A549 (cell line): ENCODE measurements around the gene GNA15. TPM values are rescaled to one million over a fixed set of nuclear protein-coding genes. Genes with fewer than 3 reads are reported as not detected.

Experiments used
- ATAC-seq, 2 experiments: fragments of 200-7000 bp in 1 of 2; fragments of >200 bp in 1 of 2; cut with Nextera tagmentation in 1 of 2; cut with Tn5 transposase in 1 of 2; 3 replicates each; pipeline versions ENCODE4 v1.8.0 to v1.9.1; 2018 to 2020; ENCODE audit warnings: mild to moderate bottlenecking in 1 of 2, moderate library complexity in 1 of 2
- CTCF ChIA-PET: fragments of 300-600 bp; sonication (Branson Sonifier 250); formaldehyde crosslinking; extraction: SDS; loops from one replicate; lab custom pipeline; 2021; ENCODE audit warnings: antibody characterized with exemption, inconsistent platforms; lab: Yijun Ruan, JAX
- POLR2A ChIA-PET: fragments of 350-600 bp; formaldehyde crosslinking; extraction: SDS; loops from one replicate; lab custom pipeline; 2021; ENCODE audit warnings: antibody characterized with exemption, inconsistent platforms; lab: Yijun Ruan, JAX
- DNase-seq, 2 experiments: peaks; one replicate each; pipeline versions ENCODE4 v3.0.0 to v3.0.0-alpha.2; 2011 to 2016; ENCODE audit warnings: low read depth in 1 of 2, low spot score in 1 of 2
- FAIRE-seq: peaks from 2 replicates; lab custom pipeline; 2011; peaks lifted over from hg19 to GRCh38; lab: Jason Lieb, UNC
- H3K27ac ChIP-seq, 2 experiments: fragments of >200 bp; sonication (Bioruptor Twin); formaldehyde crosslinking; 3 replicates each; pipeline ENCODE4 v1.5.1; 2016 to 2017
- H3K4me1 ChIP-seq: fragments of >200 bp; sonication (Bioruptor Twin); formaldehyde crosslinking; 3 replicates; pipeline ENCODE4 v1.6.1; 2016
- H3K4me2 ChIP-seq: fragments of >200 bp; sonication (Bioruptor Twin); formaldehyde crosslinking; 3 replicates; pipeline ENCODE4 v1.6.1; 2016
- H3K4me3 ChIP-seq: fragments of >200 bp; sonication (Bioruptor Twin); formaldehyde crosslinking; 3 replicates; pipeline ENCODE4 v1.5.1; 2016
- H3K9me3 ChIP-seq: fragments of >200 bp; sonication (Bioruptor Twin); formaldehyde crosslinking; 3 replicates; pipeline ENCODE4 v1.6.1; 2016
- BHLHE40 ChIP-seq: IDR thresholded peaks from 2 replicates; pipeline ENCODE4 v1.6.1; 2012; ENCODE audit warnings: low read depth, low read length, inconsistent platforms
- CBX8 ChIP-seq: fragments of 200-600 bp; sonication (generic); IDR thresholded peaks from 2 replicates; pipeline ENCODE4 v1.6.1; 2016
- CTCF ChIP-seq: fragments of >200 bp; sonication (Bioruptor Twin); formaldehyde crosslinking; IDR thresholded peaks from 3 replicates; pipeline ENCODE4 v1.5.1; 2016
- EHMT2 ChIP-seq: fragments of 200-600 bp; sonication (generic); IDR thresholded peaks from 2 replicates; pipeline ENCODE4 v1.6.1; 2016; ENCODE audit warnings: antibody characterized with exemption, low read depth, mild to moderate bottlenecking, moderate library complexity
- EP300 ChIP-seq, 2 experiments: fragments of >200 bp; sonication (Bioruptor Twin); formaldehyde crosslinking; IDR thresholded peaks; 2 replicates in 1 of 2; 3 replicates in 1 of 2; pipeline ENCODE4 v1.6.1; 2016 to 2017
- ESRRA ChIP-seq: fragments of 150-350 bp; IDR thresholded peaks from 2 replicates; pipeline ENCODE4 v1.6.1; 2014; ENCODE audit warnings: mild to moderate bottlenecking, low read length, borderline replicate concordance
- FOSB ChIP-seq: fragments of 250-450 bp; sonication (Bioruptor Pico); IDR thresholded peaks from 2 replicates; pipeline ENCODE4 v1.5.0; 2020; ENCODE audit warnings: mild to moderate bottlenecking, moderate library complexity
- FOSL2 ChIP-seq, 2 experiments: fragments of 450-650 bp in 1 of 2; fragments of >200 bp in 1 of 2; sonication (Bioruptor Twin) in 1 of 2; formaldehyde crosslinking; IDR thresholded peaks; 2 replicates each; pipeline versions ENCODE4 v1.5.0 to v1.6.1; 2016 to 2020; ENCODE audit warnings: mild to moderate bottlenecking in 1 of 2, moderate library complexity in 1 of 2
- HDAC2 ChIP-seq: fragments of 200-600 bp; sonication (generic); IDR thresholded peaks from 2 replicates; pipeline ENCODE4 v1.6.1; 2016
- HES2 ChIP-seq: fragments of >200 bp; sonication (Bioruptor Twin); formaldehyde crosslinking; IDR thresholded peaks from 2 replicates; pipeline ENCODE4 v1.6.1; 2016
- HMGXB4 ChIP-seq: fragments of 250-450 bp; sonication (Bioruptor Pico); IDR thresholded peaks from 2 replicates; pipeline ENCODE4 v1.5.0; 2021; ENCODE audit warnings: mild to moderate bottlenecking, moderate library complexity, borderline replicate concordance
- HOXB13 ChIP-seq: fragments of 250-450 bp; sonication (Bioruptor Pico); IDR thresholded peaks from 2 replicates; pipeline ENCODE4 v1.5.0; 2020; ENCODE audit warnings: low read depth, mild to moderate bottlenecking, moderate library complexity
- JUN ChIP-seq, 2 experiments: fragments of >200 bp; sonication (Bioruptor Twin); formaldehyde crosslinking; IDR thresholded peaks; 2 replicates in 1 of 2; 3 replicates in 1 of 2; pipeline ENCODE4 v1.6.1; 2016 to 2017
- KDM1A ChIP-seq: fragments of 200-600 bp; sonication (generic); IDR thresholded peaks from 2 replicates; pipeline ENCODE4 v1.6.1; 2016; ENCODE audit warnings: low read depth, mild to moderate bottlenecking
- MAFK ChIP-seq: fragments of 450-650 bp; IDR thresholded peaks from 2 replicates; pipeline ENCODE4 v1.6.1; 2014; ENCODE audit not compliant: partially characterized antibody
- NPAS2 ChIP-seq: fragments of 250-450 bp; sonication (Bioruptor Pico); IDR thresholded peaks from 2 replicates; pipeline ENCODE4 v1.8.0; 2022; ENCODE audit warnings: mild to moderate bottlenecking, moderate library complexity, borderline replicate concordance
- NR3C1 ChIP-seq: fragments of >200 bp; sonication (Bioruptor Twin); formaldehyde crosslinking; IDR thresholded peaks from 3 replicates; pipeline ENCODE4 v1.6.1; 2017
- POLR2A ChIP-seq: IDR thresholded peaks from 2 replicates; pipeline ENCODE4 v1.6.1; 2012; ENCODE audit warnings: mild to moderate bottlenecking, low read length
- POLR2AphosphoS2 ChIP-seq: conservative IDR thresholded peaks from 2 replicates; pipeline ENCODE4 v1.6.1; 2012; ENCODE audit warnings: low read length, improper control_type of control experiment, inconsistent platforms
- RAD21 ChIP-seq, 2 experiments: fragments of >200 bp in 1 of 2; sonication (Bioruptor Twin) in 1 of 2; formaldehyde crosslinking in 1 of 2; IDR thresholded peaks in 1 of 2; conservative IDR thresholded peaks in 1 of 2; 2 replicates in 1 of 2; 3 replicates in 1 of 2; pipeline ENCODE4 v1.6.1; 2012 to 2018; ENCODE audit warnings: inconsistent platforms in 1 of 2
- RARB ChIP-seq: fragments of 250-450 bp; sonication (Bioruptor Pico); IDR thresholded peaks from 2 replicates; pipeline ENCODE4 v1.8.0; 2021; ENCODE audit warnings: mild to moderate bottlenecking, moderate library complexity
- RCOR1 ChIP-seq: fragments of 150-350 bp; IDR thresholded peaks from 2 replicates; pipeline ENCODE4 v1.6.1; 2014; ENCODE audit warnings: antibody characterized with exemption, low read length, low read depth
- SMC3 ChIP-seq: fragments of >200 bp; sonication (Bioruptor Twin); formaldehyde crosslinking; IDR thresholded peaks from 3 replicates; pipeline ENCODE4 v1.6.1; 2018; ENCODE audit warnings: inconsistent platforms
- TFCP2L1 ChIP-seq: fragments of 250-450 bp; sonication (Bioruptor Pico); IDR thresholded peaks from 2 replicates; pipeline ENCODE4 v1.5.0; 2021; ENCODE audit warnings: mild to moderate bottlenecking
- ZC3H11A ChIP-seq: fragments of 450-650 bp; IDR thresholded peaks from 2 replicates; pipeline ENCODE4 v1.6.1; 2014; ENCODE audit warnings: antibody characterized with exemption, mild to moderate bottlenecking
- ZFP36 ChIP-seq: fragments of 450-650 bp; IDR thresholded peaks from 2 replicates; pipeline ENCODE4 v1.6.1; 2014; ENCODE audit warnings: borderline replicate concordance; ENCODE audit not compliant: partially characterized antibody
- WGBS: methylation state at CpG from one replicate; pipeline ENCODE4 v1.1.6; 2017; ENCODE audit errors: missing lambda C conversion rate; 5-methylcytosine and 5-hydroxymethylcytosine counted together
- polyA plus RNA-seq, 4 experiments: library from polyadenylated mRNA; depleted of rRNA in 3 of 4; stranded (reverse); fragments of >200 nt; fragmentation: RNase III in 1 of 4; extraction: RNeasy Plus Mini Kit Qiagen cat#74134 plus additional on column Dnase treatment in 1 of 4; gene quantifications; 2 replicates in 3 of 4; 3 replicates in 1 of 4; pipeline ENCODE4 v1.2.3, GENCODE V29; 2011 to 2017
- TF ChIP-seq, protein P1 (sequence below): fragments of 250-450 bp; sonication (Bioruptor Pico); IDR thresholded peaks from 2 replicates; pipeline ENCODE4 v1.5.0; 2020; ENCODE audit warnings: low read depth, mild to moderate bottlenecking, moderate library complexity
- TF ChIP-seq, protein P2 (sequence below): IDR thresholded peaks from 2 replicates; pipeline ENCODE4 v1.6.1; 2012

The GNA15 gene
- polyA plus RNA-seq, 2 of the 4 experiments (the other 2 are of a cell fraction), result 0.06 TPM; not detected in 1

DNA sequence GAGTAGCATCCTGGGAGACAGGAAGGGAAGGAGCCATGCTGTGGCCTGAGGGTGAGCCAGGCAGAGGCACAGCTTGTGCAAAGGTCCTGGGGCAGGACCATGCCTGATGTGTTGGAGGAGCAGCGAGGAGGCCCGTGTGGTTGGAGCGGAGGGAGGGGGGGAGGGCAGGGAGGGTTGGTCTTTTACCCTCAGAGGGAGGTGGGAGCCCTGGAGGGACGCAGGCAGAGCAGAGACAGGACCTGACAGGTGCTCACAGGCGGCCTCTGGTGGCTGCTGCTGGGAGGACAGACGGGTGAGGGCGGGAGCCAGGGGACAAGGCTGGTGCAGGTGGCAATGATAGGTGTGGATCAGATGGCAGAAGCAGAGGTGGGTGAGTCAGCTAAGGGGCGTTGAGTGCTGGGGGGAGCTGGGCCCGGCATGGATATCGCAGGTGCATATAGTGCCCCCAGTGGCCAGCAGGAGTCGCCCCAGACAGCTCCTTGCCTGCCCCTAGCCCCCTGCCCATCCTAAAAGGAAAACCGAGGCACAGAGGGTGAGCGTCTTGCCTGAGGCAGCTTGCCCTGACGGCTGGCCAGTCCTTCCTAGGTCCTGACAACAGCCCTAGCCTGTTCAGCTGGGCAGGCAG lies 9.8 kb upstream of the GNA15 start:
- 10% methylated on average over 8 of the region's 14 CpGs for WGBS
- Histone ChIP-seq H3K4me3 (no peak overlapping the region), H3K4me2 (no peak overlapping the region), H3K9me3 (no peaks in the 10 kb centered on the region), H3K4me1 (no peaks in the 10 kb centered on the region), H3K27ac (no peak overlapping the region)
- ChIA-PET POLR2A (no interaction called here), CTCF (interaction anchor here (0.6 to 9.8 kb wide), 20 partner anchors 9 to 587 kb away, joined by 3 to 164 read pairs (median 5); no protein-coding TSS in a partner anchor)
- ATAC-seq, result peak; percentile 86 to 92; a peak in 5 of 6 replicates
- FAIRE-seq, result no peak
- peak; percentile 33 to 40 for DNase-seq
- TF ChIP-seq ESRRA (no peak), MAFK (no peak), BHLHE40 (no peak), ZFP36 (no peak), EP300 (IDR thresholded peaks at IDR 0.05) (no peak), RCOR1 (no peak), RAD21 (conservative IDR thresholded peaks at IDR 0.05 in 1 of 2, IDR thresholded peaks at IDR 0.05 in 1 of 2) (peak; percentile 23 to 28; a peak in 2 of 5 replicates), TFCP2L1 (CRISPR knock-in tag) (no peak), CTCF (peak; percentile 58), JUN (IDR thresholded peaks at IDR 0.05) (no peak), POLR2A (no peak), SMC3 (peak; percentile 63)

DNA sequence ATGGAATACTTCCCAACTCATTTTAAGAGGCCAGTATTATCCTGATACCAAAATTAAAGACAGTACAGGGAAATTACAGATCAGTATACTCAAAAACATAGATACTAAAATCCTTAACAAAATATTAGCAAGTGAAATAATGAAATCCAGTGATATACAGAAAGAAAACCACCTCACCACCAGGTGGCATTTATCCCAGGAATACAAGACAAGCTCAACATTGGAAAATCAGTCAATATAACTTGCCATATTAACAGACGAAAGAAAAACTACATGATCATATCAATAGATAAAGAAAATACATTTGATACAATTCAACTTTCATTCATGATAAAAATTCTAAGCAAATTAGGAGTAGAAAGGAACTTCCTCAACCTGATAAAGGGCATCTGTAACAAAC lies 6.7 kb upstream of the GNA15 start:
- H3K4me3 ChIP-seq, result no peak overlapping the region
- H3K27ac ChIP-seq, result no peak overlapping the region
- DNase-seq (peak in 1 of 2 experiments; percentile 51), ATAC-seq (0 out of 6 replicates have a peak, but pooled peaks of 1 of the 2 experiments have one; percentile 31), FAIRE-seq (no peak)
- H3K4me2 ChIP-seq, result no peak overlapping the region
- 0% methylated on average over 1 of the region's 1 CpG for WGBS
- no peaks in the 10 kb centered on the region for H3K4me1 ChIP-seq
- ChIA-PET CTCF (interaction anchor here (0.6 to 9.8 kb wide), 20 partner anchors 12 to 481 kb away, joined by 3 to 164 read pairs (median 8); no protein-coding TSS in a partner anchor), POLR2A (interaction anchor here (1.2 to 1.3 kb wide), 2 partner anchors 12 to 178 kb away, joined by 4 to 17 read pairs; no protein-coding TSS in a partner anchor)
- H3K9me3 ChIP-seq, result no peaks in the 10 kb centered on the region
- no peak for TF ChIP-seq POLR2AphosphoS2
- TF ChIP-seq KDM1A, result no peak
- no peak for TF ChIP-seq FOSB
- TF ChIP-seq ZFP36, result no peak
- TF ChIP-seq SMC3, result peak; percentile 77
- no peak for TF ChIP-seq HDAC2
- TF ChIP-seq, protein P1, sequence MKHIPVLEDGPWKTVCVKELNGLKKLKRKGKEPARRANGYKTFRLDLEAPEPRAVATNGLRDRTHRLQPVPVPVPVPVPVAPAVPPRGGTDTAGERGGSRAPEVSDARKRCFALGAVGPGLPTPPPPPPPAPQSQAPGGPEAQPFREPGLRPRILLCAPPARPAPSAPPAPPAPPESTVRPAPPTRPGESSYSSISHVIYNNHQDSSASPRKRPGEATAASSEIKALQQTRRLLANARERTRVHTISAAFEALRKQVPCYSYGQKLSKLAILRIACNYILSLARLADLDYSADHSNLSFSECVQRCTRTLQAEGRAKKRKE (CRISPR knock-in tag), result no peak
- TF ChIP-seq HMGXB4 (CRISPR knock-in tag), result no peak
- TF ChIP-seq RARB (CRISPR knock-in tag), result no peak
- peak; percentile 66 for TF ChIP-seq CTCF
- TF ChIP-seq, protein P2, sequence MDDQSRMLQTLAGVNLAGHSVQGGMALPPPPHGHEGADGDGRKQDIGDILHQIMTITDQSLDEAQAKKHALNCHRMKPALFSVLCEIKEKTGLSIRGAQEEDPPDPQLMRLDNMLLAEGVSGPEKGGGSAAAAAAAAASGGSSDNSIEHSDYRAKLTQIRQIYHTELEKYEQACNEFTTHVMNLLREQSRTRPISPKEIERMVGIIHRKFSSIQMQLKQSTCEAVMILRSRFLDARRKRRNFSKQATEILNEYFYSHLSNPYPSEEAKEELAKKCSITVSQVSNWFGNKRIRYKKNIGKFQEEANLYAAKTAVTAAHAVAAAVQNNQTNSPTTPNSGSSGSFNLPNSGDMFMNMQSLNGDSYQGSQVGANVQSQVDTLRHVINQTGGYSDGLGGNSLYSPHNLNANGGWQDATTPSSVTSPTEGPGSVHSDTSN, result no peak
- no peak for TF ChIP-seq NPAS2
- TF ChIP-seq EHMT2, result no peak
- no peak for TF ChIP-seq HOXB13 (CRISPR knock-in tag)
- TF ChIP-seq HES2, result no peak
- peak; percentile 43 to 57; a peak in 4 of 5 replicates for TF ChIP-seq RAD21 (conservative IDR thresholded peaks at IDR 0.05 in 1 of 2, IDR thresholded peaks at IDR 0.05 in 1 of 2)
- no peak for TF ChIP-seq FOSL2 (IDR thresholded peaks at IDR 0.05)
- TF ChIP-seq FOSL2 (CRISPR knock-in tag; IDR thresholded peaks at IDR 0.05), result no peak
- no peak for TF ChIP-seq ZC3H11A
- TF ChIP-seq NR3C1, result no peak
- TF ChIP-seq JUN (IDR thresholded peaks at IDR 0.05), result no peak
- TF ChIP-seq CBX8, result no peak
